Left colon (tissue), 2 donors: ENCODE data around the gene TAF4. TPM values are rescaled to one million over a fixed set of nuclear protein-coding genes. Genes with fewer than 3 reads are reported as not detected.
"Not testable (repeated sequence)": the region's sequence is repeated elsewhere in the genome, so short reads cannot be mapped to it uniquely, and the experiment has no call there.

Source experiments
- ATAC-seq: fragments of 200-7000 bp; cut with Tn5 transposase; one replicate; pipeline ENCODE4 v1.9.1; 2020; ENCODE audit warnings: mild to moderate bottlenecking, moderate library complexity
- DNase-seq, 2 donors: peaks; one replicate each; pipeline ENCODE4 v3.0.0-alpha.2; 2020
- intact Hi-C, 2 donors: fragments of 100-400 bp; cut with DNase I in 1 of 2; cut with micrococcal nuclease in 1 of 2; formaldehyde crosslinking; loops; one replicate each; pipeline versions ENCODE4 v1.11.2 to v1.14.0; 2022; cut with DNase I, micrococcal nuclease
- total RNA-seq, 2 donors: library from RNA; stranded (reverse); fragmentation: NEBNext Ultra II Directional; extraction: Animal tissue kit (Norgen Biotek cat#: 25700); gene quantifications; one replicate each; pipeline ENCODE4 v1.2.1, GENCODE V29; 2021
- donor health status: DM: no; HTN: no; CAD: no.
- donor health status: DM: yes; HTN: yes; CAD: no.

TAF4 gene
- total RNA-seq, 2 donors from 2014 or later, result 22.1 to 28.2 TPM

GRCh38 chr20:61977419-61977786 is 88.3 kb downstream of the TAF4 start:
- ATAC-seq (no peak), DNase-seq (no peak)
- intact Hi-C loops, result no loop called here

- ATAC-seq, result no peak
- intact Hi-C loops, result no loop called here
- DNase-seq, result no peak
Measured at GRCh38 chr20:61976644-61977418, 88.8 kb downstream of the TAF4 start.

DNA sequence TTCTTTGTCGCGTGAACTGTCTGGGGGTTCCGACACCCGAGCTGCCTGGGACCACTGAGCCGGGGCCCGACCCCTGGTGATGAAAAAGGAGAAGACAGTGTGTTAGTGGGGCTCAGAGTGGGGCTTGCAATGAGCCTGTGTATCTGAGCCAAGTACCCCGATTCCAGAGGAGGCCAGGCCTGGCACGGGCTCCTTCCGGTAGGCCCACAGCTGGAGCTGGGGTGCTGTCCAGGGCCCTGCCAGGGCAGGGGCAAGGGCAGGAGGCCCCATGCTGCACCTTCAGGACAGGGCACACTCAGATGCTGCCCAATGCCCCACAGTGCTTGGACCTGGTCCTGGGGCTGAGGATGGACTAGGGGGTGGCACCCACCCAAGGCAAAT is 89.4 kb downstream of the TAF4 start:
- no peak for ATAC-seq
- intact Hi-C loops, result no loop called here
- no peak for DNase-seq

- intact Hi-C loops, result no loop called here
- no peak for ATAC-seq
Measured at GRCh38 chr20:61975407-61976129, 90.1 kb downstream of the TAF4 start.

GRCh38 chr20:61974357-61974665 is 91.4 kb downstream of the TAF4 start:
- no peak for ATAC-seq
- intact Hi-C loops, result no loop called here
- no peak for DNase-seq

More at GRCh38 chr20:61975407-61976129, 90.1 kb downstream of the TAF4 start:
- DNase-seq, result no peak

DNA sequence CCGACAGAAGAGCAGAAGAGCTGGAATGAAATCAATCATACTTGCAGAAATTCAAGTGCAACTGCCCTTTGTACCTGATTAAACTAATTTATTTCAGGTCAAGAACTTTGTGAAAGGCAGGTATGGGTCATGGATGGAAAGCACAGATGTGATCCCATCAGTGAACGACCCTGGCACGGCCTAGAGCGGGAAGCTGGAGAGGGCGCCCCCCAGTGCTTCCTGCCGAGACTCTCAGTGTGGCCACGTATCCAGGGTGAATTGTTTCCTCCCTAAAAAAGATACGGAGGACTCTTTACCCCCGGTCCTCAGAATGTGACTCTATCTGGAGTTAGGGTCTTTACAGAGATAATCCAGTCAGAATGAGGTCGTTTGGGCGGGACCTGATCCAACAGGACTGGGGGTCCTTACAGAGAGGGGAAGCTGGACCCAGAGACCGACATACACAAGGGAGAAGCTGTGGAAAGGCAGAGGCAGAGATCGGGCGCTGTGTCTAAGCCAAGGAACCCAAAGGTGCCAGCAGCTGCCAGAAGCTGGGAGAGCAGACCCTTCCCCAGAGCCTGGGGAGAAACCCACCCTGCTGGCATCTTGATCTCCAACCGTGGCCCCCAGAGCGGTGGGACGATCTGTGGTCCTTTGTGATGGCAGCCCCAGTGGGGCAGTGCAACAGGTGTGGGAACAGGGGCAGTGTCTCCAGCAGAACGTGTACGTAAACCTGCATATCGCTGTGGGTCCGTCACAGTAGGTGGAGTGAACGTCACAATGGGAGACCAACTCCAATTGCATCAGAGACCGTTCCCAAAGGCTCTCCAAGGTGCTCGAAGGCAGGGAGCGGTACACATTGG is 91.9 kb downstream of the TAF4 start:
- DNase-seq (no peak), ATAC-seq (no peak)
- intact Hi-C loops, result no loop called here

- intact Hi-C loops, result no loop called here
- ATAC-seq (no peak), DNase-seq (no peak)
Measured at GRCh38 chr20:61972636-61973508, 92.8 kb downstream of the TAF4 start.

- intact Hi-C loops, ATAC-seq, DNase-seq: not testable (repeated sequence)
Measured at GRCh38 chr20:61971595-61971994, 94.1 kb downstream of the TAF4 start.

DNA sequence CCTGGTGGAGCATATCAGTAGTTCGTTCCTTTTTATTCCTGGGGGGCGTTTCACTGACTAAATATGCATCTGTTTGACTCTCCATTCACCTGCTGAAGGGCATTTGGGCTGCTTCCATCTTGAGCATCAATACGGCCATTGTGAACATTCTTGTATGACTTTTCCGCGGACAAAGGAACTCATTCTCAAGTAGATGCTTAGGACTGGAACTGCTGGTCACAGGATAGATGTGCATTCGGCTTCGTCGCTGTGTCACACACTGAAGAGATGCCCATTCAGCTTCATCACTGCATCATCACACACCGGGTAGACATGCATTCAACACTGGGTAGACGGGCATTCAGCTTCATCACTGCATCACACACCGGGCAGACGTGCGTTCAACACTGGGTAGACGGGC is 95.3 kb downstream of the TAF4 start:
- intact Hi-C loops, result no loop called here

GRCh38 chr20:61969806-61970205 is 95.9 kb downstream of the TAF4 start:
- intact Hi-C loops, result no loop called here
- ATAC-seq (no peak), DNase-seq (no peak)

More for the DNA sequence above, 95.3 kb downstream of the TAF4 start:
- DNase-seq, result no peak
- no peak for ATAC-seq

GRCh38 chr20:61968932-61969331 is 96.7 kb downstream of the TAF4 start:
- DNase-seq (no peak), ATAC-seq (no peak)
- intact Hi-C loops, result no loop called here

DNA sequence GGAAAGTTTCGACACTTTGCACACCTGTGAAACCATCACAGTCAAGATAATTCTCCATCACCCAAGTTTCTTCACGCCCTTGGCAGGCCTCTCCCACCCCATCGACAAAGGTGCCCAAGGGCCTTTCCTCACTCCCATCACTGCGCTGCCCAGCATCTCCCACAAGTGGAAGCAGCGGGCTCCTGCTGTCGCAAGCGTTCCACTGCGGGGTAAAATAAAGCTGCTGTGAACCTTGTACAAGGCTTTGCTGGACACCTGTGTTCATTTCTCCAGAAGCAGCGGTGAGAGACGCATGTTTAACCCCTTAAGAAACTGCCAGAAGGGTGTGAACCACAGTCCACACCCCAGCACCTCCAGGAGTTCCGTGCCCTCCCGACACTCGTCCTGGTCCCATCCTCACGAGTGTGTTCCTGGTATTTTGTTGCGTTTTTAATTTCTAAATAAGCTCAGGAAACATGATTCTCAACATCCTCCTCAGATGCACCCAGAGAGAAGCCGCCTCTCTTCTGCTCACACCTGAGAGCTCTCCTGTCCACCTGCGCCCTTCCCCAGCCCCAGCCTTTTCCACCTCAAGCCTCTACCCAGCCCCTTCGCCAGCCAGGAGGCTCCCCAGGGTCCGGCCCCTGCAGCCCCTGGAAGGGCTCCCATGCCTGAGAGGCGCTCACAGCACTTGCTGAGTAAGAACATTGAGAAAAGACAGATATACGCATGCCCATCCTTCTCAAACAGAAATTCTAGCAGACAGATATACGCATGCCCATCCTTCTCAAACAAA is 97.5 kb downstream of the TAF4 start:
- DNase-seq (no peak), ATAC-seq (no peak)
- intact Hi-C loops, result no loop called here

- intact Hi-C loops, result no loop called here
- no peak for ATAC-seq
- no peak for DNase-seq
Measured at GRCh38 chr20:61967300-61967699, 98.4 kb downstream of the TAF4 start.

DNA sequence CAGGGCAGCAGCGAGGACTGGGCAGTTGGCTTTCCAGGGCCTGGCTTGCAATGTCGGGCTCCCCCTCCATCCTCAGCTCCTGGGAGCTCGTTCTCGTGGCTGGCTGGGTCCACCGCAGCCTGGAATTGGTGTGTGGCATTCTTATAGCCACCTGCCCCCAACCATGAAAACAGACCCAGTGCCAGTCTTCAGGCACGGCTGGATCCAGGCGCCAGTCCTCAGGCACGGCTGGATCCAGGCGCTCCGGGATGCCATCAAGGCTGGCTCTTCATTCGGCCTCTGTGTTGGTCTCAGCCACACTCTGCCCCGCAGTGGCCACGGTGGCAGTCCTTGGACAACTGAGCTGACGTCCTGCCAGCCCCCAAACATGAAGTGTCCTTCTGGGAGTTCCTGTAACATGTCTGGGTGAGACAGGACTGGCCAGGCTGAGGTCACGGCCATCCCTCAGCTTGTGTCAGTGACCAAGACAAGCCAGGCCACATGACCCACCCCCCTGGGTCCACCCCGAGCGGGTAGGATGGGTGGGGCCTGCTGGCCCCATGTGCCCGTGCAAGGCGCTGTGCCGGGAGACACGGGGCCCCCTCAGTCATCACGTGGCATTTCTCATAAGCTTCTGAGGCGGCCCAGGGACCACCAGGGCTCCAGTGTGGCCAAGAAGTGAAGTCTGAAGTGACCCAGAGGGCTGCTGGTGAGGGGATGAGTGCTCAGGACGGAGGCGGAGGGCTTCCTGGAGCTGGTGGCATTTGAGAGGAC is 99.0 kb downstream of the TAF4 start:
- ATAC-seq (peak; percentile 17), DNase-seq (no peak)
- intact Hi-C loops, result no loop called here

DNA sequence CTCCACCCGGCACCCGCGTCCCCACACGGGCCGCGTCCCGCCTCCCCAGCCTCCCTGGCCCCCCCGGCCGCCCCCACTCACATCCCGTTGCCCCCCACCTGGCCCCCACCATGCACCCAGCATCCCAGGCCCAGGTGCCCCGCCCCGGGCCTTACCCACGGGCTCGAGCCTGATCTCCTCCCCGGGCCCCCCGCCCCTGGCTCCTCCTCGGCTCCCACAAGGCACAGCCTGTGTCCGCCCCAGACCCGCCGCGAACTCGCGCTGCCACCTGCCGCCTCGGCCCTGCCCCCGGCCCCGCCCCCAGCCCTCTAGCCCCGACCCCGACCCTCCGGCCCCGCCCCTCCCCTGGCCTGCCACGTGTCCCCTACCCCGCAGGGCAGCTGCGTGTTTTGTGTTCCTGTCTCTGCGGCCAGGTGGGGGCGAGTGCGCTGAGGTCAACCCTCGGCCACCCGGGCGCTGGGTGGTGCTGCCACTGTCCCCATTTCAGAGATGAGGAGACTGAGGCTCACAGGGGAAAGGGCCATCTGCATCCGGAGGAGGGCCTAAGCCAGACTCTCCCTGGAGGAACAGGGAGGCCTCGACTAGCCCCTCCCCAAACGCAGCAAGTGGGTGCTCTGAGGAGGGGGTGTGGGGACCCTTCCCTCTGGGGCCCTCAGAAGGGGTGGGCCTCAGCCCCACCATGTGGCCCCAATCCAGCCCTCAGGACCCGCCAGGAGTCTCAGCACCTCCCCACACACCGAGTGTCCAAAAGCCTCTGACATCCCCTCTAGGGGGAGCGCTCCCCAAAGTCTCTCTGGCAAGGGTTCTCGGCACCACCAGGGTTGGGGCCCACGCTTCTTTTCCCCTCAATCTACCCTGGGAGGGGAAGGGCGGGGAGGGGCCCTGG is 99.8 kb downstream of the TAF4 start:
- intact Hi-C loops, result no loop called here
- no peak for ATAC-seq
- no peak for DNase-seq
